HG02642 (cell line): ENCODE data around the gene NFATC1.
A peak's percentile ranks its signal among the peaks of the same experiment; 100 is the strongest.

Experiments
- ATAC-seq: cut with Tn5 transposase; IDR thresholded peaks from one replicate; pipeline ENCODE4 v1.9.1; 2021; ENCODE audit warnings: mild to moderate bottlenecking; ENCODE audit not compliant: unreplicated experiment, poor library complexity

NFATC1 gene

DNA sequence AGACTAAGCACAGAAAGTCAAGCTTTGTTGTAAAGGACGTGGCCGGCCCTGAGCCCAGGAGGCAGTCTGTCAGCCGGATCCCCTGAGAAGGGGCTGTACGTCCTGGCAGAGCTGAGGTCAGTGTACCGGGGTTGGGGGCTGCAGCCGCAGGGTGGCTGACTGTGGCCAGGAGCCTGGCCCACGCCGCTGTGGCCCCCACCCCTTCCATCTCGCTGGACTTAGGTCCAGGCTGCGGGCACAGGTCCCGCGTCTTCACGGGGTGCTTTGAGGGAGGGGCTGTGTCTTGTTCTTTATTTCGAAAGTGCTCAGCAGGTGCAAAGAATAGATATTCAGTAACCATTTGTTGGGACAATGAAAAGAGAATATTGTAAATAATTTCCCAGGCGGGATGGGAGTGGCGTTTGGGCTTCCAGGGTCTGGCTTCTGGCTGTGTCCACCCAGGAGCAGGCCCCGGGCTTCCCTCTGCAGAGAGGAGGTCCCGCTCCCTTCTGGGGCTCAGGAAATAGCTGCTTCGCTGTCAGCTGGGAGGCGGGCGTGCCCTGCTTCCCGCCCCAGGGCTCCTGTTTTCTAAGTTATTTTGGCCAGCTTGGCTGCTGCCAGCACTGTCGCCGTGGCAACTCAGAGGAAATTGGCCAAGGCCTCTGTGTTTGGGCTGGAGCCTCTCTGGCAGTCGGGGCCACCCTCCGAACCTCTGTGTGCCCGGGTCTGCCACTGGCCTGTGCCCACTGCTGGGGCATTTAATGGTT is 7.4 kb downstream of the NFATC1 start:
- ATAC-seq: no peak

DNA sequence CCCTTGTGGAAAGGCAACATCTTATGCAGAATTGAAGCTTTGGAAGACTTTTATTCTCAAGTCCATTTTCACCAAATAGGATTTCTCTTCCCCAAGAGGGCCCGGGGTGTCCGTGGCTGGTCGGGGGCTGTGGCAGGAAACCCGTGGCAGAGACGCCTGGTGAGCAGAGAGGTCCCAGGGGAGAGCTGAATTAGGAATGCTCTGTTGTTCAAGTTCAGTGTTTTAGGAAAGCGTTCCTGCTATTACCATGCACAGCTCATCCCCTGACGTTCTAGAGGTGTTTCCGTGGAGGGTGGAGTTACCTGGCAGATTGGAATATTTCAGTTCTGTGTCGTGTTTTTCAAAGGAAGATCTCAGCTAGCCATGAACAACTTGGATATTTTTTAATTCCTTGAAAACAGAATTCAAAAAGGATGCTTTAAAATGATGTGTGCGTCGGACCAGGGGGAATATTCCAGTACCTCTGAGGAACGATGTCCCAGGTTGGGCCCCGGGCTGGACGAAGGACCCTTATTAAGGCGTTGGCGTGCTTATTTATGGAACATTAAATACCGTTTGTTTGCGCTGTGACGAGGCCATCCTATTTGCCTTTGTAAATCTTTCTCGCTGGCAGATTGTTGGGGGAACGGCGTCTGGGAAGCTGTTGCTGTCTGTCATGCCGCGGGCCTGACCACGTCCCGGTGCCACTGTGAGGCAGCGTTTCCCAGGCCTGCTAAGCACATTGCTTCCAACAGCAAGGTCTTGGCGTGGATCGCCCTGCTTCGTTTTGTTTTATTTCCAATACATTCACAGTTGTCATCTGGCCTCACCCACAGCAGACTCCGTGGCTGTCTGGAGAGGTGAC is 8.2 kb downstream of the NFATC1 start:
- no peak for ATAC-seq

DNA sequence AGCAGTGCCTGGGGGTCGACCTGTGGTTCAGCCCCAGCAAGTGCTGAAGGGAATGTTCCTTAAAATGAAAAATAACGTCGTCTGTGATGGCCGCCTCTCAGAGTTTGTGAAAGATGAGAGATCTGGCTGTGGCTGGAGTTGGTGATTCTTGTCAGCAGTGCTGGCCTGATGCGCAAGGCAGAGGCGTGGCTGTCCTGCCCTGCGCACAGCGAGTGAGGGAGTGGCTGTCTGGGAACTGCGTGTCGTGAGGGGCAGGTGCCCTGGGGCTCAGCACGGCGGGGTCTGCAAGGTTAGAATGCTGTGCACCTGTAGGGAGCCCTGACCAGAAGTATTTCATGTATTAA is 8.8 kb downstream of the NFATC1 start:
- no peak for ATAC-seq

DNA sequence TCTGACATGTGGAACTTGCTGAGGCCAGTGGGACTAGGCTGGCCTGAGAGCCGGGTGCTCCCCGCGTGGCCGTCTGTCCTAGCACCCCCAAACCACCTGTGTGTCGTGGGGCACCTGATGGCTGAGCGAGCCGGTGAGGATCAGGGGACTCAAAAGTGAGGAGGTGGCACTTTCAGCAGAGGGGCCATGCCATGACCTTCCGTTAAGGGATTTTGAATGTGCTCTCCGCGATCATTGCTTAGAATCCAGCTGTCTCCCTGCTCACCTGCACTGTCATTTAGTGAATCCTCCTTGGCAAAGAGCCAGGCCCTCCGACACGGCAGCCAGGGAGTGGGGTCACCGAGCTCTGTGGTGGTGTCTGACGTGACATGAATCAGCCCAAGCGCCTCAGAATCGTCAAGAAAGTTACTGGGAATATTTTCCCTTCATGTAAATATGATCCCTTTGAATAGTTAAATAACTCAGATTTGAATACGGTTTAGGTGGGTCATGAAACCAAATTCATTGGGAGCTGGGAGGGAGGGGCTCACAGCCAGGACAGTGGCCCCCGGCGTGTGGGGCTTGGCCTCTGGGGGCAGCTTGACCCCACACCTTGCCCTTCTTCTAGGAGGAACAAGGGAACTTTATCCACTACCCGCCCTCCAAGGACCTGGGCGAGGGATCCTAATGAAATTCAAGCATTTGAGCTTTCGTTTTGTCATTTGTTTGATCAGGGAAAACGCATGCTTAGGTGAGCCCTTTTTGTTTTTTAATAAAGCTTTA is 9.5 kb downstream of the NFATC1 start:
- no peak for ATAC-seq

DNA sequence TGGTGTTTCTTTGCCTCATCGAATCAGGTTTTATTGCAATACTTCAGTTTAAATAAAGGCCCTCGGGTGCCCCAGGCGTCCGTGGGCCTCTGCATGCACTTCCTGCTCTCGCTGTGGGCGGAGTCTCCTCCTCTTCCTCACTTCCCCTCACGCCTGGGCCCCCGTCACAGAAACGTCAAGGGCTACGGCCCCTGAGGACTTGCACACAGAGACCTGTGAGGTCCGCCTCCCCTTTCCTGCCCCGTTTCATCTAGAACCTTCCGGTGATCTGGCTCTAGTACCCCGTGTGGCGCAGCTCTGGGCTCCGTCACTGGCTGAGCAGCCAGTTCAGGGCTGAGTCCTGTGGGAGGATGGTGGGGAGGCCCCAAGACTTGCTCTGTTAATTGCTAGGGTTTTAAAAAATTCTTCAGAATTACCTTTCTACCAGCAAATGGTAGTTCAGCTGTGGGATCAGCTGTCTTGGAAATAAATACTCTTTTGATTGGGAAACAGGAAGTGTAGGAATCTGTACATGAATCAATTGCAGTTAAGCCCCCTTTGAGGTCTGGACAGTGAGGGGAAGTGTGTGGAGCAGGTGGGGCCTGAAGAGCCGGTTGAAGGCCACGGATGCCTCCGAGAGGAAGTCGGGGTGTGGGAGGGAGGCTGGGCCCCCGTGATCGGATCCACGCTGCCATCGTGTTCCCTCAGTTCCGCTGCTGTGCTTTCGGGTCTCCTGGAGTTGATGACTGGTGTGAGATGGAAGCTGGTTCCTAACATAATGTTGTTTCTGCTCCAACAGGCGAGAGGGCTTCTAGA is 10.2 kb downstream of the NFATC1 start:
- ATAC-seq: peak; percentile 80

DNA sequence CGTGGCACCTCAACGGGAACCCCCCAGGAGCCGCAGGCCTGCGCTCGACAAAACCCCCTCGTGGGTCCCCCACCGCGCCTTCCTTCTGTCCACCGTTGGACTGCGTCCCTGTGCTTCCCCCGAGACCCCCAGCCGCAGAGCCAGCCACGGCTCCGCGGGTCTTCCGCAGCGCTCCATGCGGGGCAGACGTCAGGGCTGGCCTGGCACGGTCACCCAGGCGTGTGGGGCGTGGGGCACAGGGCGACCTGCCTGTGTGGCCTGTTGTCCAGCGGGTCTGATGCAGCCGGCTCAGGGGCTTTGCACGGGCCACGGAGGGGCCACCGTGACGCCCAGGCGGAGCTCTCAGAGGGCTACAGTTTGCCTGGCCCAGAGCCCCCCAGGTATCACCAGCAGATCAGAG is 11.0 kb downstream of the NFATC1 start:
- ATAC-seq: no peak

DNA sequence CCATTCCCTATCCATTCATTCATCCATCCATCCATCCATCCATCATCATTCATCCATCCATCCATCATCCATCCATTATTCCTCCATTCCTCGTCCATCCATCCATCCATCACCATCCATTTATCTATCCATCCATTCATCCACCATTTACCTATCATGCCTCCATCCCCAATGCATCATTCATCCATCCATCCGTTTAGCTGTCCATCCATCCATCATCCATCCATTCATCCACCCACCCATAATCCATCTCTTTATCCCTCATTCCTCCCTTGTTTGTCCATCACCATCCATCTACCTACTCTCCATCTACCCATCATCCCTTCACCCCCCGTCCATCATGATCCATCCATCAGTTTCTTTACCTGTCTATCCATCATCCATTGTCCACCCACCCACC is 13.6 kb downstream of the NFATC1 start:
- no peak for ATAC-seq

DNA sequence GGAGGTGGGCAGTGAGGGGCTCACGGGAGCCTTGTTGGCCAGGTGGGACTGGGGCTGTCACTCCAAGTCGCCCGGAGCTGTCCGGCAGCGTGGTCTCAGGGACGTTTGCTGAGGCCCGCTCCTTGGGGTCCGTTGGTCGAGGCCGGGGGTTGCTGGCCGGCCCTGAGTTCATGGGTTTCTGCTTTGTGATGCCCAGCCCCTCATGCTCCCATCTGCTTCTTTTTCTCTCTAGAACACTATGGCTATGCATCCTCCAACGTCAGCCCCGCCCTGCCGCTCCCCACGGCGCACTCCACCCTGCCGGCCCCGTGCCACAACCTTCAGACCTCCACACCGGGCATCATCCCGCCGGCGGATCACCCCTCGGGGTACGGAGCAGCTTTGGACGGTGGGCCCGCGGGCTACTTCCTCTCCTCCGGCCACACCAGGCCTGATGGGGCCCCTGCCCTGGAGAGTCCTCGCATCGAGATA is 14.5 kb downstream of the NFATC1 start:
- no peak for ATAC-seq

DNA sequence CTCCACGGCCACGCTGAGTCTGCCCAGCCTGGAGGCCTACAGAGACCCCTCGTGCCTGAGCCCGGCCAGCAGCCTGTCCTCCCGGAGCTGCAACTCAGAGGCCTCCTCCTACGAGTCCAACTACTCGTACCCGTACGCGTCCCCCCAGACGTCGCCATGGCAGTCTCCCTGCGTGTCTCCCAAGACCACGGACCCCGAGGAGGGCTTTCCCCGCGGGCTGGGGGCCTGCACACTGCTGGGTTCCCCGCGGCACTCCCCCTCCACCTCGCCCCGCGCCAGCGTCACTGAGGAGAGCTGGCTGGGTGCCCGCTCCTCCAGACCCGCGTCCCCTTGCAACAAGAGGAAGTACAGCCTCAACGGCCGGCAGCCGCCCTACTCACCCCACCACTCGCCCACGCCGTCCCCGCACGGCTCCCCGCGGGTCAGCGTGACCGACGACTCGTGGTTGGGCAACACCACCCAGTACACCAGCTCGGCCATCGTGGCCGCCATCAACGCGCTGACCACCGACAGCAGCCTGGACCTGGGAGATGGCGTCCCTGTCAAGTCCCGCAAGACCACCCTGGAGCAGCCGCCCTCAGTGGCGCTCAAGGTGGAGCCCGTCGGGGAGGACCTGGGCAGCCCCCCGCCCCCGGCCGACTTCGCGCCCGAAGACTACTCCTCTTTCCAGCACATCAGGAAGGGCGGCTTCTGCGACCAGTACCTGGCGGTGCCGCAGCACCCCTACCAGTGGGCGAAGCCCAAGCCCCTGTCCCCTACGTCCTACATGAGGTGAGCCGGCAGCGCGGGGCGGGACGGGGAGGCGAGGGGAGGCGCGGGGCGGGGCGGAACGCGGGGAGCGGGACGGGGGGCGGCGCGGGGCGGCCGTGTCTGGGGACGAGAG is 15.2 kb downstream of the NFATC1 start:
- no peak for ATAC-seq

DNA sequence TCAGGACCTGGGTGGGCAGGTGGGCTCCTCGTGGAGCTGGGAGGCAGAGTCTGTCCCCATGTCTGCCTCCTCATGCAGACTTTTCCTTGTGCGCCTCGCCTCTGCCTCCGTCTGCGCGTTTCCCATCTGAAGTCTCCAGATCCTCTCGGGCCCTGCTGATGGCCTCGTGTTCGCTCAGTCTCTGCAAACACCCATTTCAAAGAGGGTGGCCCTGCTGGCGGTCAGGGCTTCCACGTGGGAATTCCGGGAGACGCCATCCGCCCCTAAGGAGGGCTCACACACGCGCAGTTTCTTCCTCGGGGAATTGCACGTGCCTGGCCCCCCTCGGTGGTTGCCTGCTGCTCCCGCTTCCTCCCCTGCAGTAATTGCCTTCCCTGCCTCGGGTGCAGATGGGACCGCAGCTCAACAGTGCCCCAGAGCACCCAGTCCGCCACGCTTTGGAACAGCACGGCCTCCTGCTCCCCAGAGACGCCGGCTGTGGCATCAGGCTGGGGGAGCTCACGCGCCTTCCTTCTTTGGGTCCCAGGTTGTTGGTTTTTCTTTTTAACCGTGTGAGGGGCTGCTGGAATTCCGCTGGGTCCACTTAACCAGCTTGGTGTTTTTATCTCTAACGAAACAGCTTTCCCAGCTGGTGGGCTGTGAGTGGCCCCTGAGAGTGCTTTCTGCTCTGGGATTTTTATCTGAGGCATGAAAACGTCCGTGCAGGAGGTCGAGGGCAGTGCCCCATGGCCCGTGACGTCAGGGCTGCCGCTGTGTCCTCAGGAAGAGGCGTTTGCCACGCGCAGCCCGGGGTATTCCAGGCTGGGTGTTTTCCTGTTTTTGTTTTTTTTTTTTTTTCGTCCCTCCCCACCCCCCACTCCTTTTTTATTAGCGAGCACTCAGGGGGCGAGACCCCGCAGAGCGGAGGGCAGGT is 16.1 kb downstream of the NFATC1 start:
- ATAC-seq: no peak

DNA sequence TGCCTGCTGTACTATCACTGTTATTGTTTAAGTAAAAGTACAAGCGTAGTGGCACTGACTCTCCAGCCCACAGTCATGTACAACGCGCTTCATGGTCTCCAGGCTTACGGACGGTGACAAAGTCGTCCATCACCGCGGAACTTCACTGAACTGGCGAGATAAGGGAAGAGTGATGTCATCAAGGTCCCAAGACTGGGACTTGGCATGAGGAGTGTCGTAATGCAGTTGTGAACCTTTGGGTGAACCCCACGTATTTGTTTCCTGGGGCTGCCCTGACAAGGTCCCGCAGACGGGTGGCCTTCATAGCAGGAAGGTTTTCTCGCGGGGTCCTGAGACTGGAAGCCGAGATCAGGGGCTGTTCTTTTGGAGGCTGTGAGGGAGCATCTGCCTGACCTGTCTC is 17.3 kb downstream of the NFATC1 start:
- ATAC-seq: no peak

DNA sequence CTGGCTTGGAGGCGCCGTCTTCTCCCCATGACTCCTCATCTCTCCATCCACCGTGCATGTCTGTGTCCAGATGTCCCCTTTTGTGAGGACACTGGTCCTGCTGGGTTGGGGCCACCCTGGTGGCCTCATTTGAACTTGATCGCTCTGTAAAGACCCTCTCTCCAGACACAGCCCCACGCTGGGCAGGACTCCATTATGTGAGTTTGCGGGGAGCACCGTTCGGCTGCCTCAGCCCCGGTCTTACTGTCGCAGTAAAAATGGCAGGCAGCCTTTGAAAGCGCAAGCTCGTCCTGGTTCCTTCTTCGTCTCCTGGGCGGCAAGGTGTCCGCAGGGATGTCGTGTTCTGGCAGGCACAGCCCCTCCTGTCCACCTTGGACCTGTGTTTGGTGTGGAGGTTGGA is 17.7 kb downstream of the NFATC1 start:
- no peak for ATAC-seq

DNA sequence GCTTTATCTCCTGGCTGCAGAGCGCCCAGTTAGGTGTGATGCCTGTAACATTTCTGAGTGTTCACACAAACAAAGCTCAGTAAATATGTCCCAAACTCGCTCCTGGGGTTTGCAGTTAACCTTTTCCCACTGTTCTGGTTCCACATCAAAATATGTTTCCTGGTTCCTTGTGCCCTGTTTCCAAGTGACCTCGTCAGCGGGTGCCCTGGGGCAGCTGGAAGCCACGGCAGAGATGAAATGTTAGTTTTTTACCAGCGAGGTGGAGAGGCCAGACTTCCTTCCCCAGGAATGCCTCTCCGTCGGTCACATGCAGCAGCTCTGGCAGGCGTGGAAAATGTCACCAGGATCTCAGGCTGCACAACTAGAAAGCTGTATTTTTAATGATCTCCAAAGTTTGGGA is 18.2 kb downstream of the NFATC1 start:
- no peak for ATAC-seq

DNA sequence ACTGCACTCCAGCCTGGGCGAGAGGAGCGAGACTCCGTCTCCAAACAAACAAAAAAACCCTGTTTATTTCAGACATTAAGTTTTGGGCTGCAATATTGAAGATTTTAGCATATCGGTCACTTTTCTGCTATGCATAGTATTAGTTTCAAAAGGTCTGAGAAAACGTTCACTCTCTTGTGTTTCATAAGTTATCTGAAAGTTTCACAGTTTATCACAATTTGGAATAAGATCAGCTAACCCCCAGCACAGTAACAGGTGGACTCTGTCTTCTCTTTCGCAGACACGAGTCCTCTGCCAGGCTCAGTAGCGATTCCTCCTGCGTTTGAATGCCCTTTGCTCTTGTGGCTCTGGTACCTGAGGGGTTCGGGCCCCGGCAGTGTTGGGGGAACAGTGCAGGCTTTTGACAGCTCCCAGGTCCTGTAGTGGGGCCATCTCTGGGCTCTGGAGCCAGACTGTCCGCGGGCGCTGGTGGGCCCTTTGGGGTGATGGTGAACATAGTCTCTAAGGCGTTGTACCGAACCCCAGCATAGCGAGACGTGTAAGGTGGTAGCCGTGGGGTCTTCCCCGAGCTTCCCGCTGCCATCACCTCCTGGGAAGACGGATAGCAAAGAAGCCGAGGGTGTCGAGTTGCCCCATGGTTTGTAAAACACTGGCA is 20.4 kb downstream of the NFATC1 start:
- ATAC-seq: no peak

DNA sequence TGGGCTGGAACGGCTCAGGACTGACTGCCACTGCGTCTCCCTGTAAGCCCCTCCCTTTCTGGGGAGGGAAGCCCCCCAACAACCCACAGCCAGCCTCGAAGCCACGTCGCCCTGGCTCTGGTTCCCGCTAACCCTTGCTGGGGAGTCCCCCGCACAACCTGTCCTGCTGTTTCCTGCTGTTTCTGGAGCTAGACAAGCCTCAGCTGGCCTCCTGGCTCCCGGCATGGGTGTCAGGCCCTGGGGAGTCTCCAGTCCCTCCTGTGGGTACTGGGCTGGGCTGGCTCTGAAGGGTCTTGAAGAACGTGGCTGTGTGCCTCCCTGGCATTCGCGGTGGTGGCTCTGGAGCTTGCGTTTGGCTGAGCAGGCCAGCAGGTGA is 20.9 kb downstream of the NFATC1 start:
- ATAC-seq: no peak

DNA sequence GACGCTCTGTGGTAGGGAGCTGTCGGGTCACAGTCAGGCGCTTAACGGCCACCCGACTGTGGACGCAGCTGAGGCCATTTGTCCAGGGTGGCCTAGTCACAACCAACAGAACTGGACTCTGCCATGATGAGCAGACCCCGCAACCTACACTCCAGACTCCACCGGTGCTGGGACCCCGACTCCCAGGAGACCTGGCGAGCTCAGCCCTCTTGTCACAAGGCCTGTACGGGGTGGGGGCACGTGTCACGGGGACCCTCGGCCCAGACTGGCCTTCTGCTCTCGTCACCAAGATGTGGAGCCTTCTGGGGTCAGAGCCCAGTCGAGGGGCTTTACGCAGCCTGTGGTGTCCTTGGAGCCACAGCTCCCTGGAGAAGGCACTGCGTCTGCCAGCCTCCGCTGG is 22.5 kb downstream of the NFATC1 start:
- ATAC-seq: no peak

DNA sequence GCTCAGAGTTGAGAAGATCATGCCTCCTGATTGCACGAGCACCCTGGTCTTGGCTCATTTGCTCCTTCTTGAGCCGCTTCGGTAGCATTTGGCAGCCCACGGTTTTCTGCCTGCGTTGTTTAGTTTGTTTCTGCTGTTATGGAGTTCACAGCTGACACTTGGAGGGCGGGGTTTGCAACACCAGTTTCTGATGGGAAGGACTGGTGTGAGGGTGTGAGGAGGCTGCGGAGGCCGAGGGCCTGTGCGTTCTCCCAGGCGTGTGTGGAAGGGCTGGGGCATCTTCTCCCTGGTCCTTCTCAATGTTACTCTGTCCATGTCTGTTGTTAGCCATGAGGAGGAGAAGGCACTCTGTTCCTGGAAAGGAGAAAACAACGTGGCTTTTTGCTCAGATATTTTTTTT is 22.9 kb downstream of the NFATC1 start:
- ATAC-seq: no peak
